ENCODE results near the gene PCSK5.

Gene PCSK5

GRCh38 chr9:76127637-76128036, 237.2 kb downstream of the PCSK5 start:
- no peak for FAIRE-seq
- DNase-seq (ENCODE audit: low spot score): no peak

- FAIRE-seq: no peak
- no peak for DNase-seq (ENCODE audit: low spot score)
Observed at GRCh38 chr9:76135902-76136301, 245.4 kb downstream of the PCSK5 start.

- DNase-seq (ENCODE audit: low spot score) (peak; percentile 49), FAIRE-seq (peak; percentile 88)
Observed at GRCh38 chr9:76136986-76137385, 246.5 kb downstream of the PCSK5 start.

GRCh38 chr9:76137931-76138330, 247.5 kb downstream of the PCSK5 start:
- FAIRE-seq (no peak), DNase-seq (ENCODE audit: low spot score) (no peak)

GRCh38 chr9:76138360-76138759, 247.9 kb downstream of the PCSK5 start:
- FAIRE-seq: no peak

GRCh38 chr9:76143834-76144233, 253.4 kb downstream of the PCSK5 start:
- DNase-seq (ENCODE audit: low spot score) (no peak), FAIRE-seq (no peak)

More at GRCh38 chr9:76138360-76138759, 247.9 kb downstream of the PCSK5 start:
- DNase-seq (ENCODE audit: low spot score): no peak

- FAIRE-seq: no peak
- DNase-seq (ENCODE audit: low spot score): no peak
Observed at GRCh38 chr9:76150013-76150412, 259.5 kb downstream of the PCSK5 start.

- FAIRE-seq: peak; percentile 53
- DNase-seq (ENCODE audit: low spot score): no peak
Observed at GRCh38 chr9:76151267-76151666, 260.8 kb downstream of the PCSK5 start.

- no peak for FAIRE-seq
- DNase-seq (ENCODE audit: low spot score): no peak
Observed at GRCh38 chr9:76153339-76153738, 262.9 kb downstream of the PCSK5 start.

GRCh38 chr9:76153902-76154629, 263.6 kb downstream of the PCSK5 start:
- FAIRE-seq: no peak
- no peak for DNase-seq (ENCODE audit: low spot score)

- FAIRE-seq: no peak
- DNase-seq (ENCODE audit: low spot score): no peak
Observed at GRCh38 chr9:76155361-76155760, 264.9 kb downstream of the PCSK5 start.

GRCh38 chr9:76158713-76159112, 268.2 kb downstream of the PCSK5 start:
- no peak for FAIRE-seq
- DNase-seq (ENCODE audit: low spot score): no peak

GRCh38 chr9:76159293-76159926, 268.9 kb downstream of the PCSK5 start:
- DNase-seq (ENCODE audit: low spot score) (no peak), FAIRE-seq (no peak)

- DNase-seq (ENCODE audit: low spot score): no peak
- no peak for FAIRE-seq
Observed at GRCh38 chr9:76161106-76161505, 270.6 kb downstream of the PCSK5 start.

- FAIRE-seq (no peak), DNase-seq (ENCODE audit: low spot score) (no peak)
Observed at GRCh38 chr9:76161541-76161940, 271.1 kb downstream of the PCSK5 start.

- no peak for FAIRE-seq
- no peak for DNase-seq (ENCODE audit: low spot score)
Observed at GRCh38 chr9:76162086-76162730, 271.7 kb downstream of the PCSK5 start.

GRCh38 chr9:76162751-76163500, 272.5 kb downstream of the PCSK5 start:
- no peak for FAIRE-seq
- DNase-seq (ENCODE audit: low spot score): no peak

GRCh38 chr9:76166526-76166925, 276.1 kb downstream of the PCSK5 start:
- no peak for FAIRE-seq

GRCh38 chr9:76176171-76176570, 285.7 kb downstream of the PCSK5 start:
- FAIRE-seq: no peak
- no peak for DNase-seq (ENCODE audit: low spot score)

More at GRCh38 chr9:76166526-76166925, 276.1 kb downstream of the PCSK5 start:
- no peak for DNase-seq (ENCODE audit: low spot score)

- FAIRE-seq: no peak
- no peak for DNase-seq (ENCODE audit: low spot score)
Observed at GRCh38 chr9:76177931-76178330, 287.5 kb downstream of the PCSK5 start.

GRCh38 chr9:76180541-76180940, 290.1 kb downstream of the PCSK5 start:
- peak; percentile 34 for DNase-seq (ENCODE audit: low spot score)

More at GRCh38 chr9:76180541-76180940, 290.1 kb downstream of the PCSK5 start:
- FAIRE-seq: peak; percentile 88

Data from urothelium cell line (cell line).